ENCODE measurements around the gene ZNF215. TPM values are rescaled to one million over a fixed set of nuclear protein-coding genes. Genes with fewer than 3 reads are reported as not detected.
"Not testable (repeated sequence)": the region's sequence is repeated elsewhere in the genome, so short reads cannot be mapped to it uniquely, and the experiment has no call there.

ZNF215 gene
- 2.7 and 4.1 TPM in 2 replicates for polyA plus RNA-seq (2011; rRNA removed)
- polyA minus RNA-seq (2011; rRNA and poly(A)+ RNA removed): 6.3 and 6.4 TPM in 2 replicates

DNA sequence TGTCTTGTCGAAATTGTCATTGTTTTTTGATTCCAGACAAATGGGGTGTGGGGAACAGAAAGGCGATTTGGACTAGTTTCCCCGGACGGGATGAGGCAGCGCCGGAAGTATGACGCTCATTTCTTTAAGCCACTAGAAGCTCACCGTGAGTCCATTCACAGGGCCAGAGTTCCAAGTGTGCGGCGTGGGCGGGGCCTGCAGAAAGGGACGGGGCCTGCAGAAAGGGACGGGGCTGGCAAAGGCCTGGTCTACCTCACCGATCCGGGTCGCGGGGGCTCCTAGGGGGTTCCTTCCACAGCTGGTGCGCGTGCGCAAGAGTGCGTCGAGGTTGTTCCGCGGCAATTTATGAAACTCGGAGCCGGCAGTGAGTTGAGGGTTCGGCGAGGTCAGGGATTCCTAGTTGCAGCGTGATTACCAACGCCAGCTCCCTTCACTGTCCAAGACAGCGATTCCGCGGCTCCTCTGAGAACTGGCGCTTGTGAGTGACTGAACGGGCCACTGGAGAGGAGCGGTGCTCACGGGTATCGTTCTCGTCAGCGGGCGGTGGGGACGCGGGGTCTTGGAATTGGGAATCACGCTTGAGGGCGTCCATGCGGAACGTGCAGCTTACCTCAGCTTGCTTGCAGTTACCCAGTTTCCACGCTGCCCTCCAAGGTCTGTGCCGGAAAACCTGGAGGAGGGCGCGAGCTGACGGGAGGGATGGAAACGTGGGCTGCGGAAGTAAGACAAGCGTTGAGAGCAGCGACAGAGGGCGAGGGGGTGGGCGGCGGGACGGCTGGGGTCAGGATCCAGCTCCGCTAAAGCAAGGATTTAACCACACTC, at the start of gene ZNF215:
Gene ZNF215 (plus strand): TSS at position 219 of the 822 bp plus-strand sequence. CDS start 5,847 bp downstream, outside the sequence.
- H3K27me3 ChIP-seq (ENCODE audit: control insufficient read depth, insufficient read depth, low read length): no peaks in the 10 kb centered on the region
- ChIA-PET CTCF (interaction anchor here (0.5 kb wide), 1 partner anchor 768 kb away, joined by 3 read pairs; no protein-coding TSS in a partner anchor), POLR2A (interaction anchor here (0.6 to 1.6 kb wide), 2 partner anchors 66 to 366 kb away, joined by 3 to 6 read pairs; no protein-coding TSS in a partner anchor)
- no peaks in the 10 kb centered on the region for H3K9me3 ChIP-seq (ENCODE audit: control insufficient read depth, insufficient read depth, low read length)
- peak; percentile 37 for DNase-seq (ENCODE audit: low read depth, low spot score)
- TF ChIP-seq, protein P1, sequence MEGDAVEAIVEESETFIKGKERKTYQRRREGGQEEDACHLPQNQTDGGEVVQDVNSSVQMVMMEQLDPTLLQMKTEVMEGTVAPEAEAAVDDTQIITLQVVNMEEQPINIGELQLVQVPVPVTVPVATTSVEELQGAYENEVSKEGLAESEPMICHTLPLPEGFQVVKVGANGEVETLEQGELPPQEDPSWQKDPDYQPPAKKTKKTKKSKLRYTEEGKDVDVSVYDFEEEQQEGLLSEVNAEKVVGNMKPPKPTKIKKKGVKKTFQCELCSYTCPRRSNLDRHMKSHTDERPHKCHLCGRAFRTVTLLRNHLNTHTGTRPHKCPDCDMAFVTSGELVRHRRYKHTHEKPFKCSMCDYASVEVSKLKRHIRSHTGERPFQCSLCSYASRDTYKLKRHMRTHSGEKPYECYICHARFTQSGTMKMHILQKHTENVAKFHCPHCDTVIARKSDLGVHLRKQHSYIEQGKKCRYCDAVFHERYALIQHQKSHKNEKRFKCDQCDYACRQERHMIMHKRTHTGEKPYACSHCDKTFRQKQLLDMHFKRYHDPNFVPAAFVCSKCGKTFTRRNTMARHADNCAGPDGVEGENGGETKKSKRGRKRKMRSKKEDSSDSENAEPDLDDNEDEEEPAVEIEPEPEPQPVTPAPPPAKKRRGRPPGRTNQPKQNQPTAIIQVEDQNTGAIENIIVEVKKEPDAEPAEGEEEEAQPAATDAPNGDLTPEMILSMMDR (IDR thresholded peaks at IDR 0.05; ENCODE audit: low read depth, low read length): no peak
- H3K27ac ChIP-seq (ENCODE audit: low read depth, low read length): peak within 1 kb of the TSS; percentile 53
- peak within 1 kb of the TSS; percentile 78 for H3K4me3 ChIP-seq (ENCODE audit: low read depth, low read length)

- ChIA-PET POLR2A (no interaction called here), CTCF (no interaction called here)
- no peak for DNase-seq (ENCODE audit: low read depth, low spot score)
- H3K27ac ChIP-seq (ENCODE audit: low read depth, low read length): no peak overlapping the region
- no peaks in the 10 kb centered on the region for H3K27me3 ChIP-seq (ENCODE audit: control insufficient read depth, insufficient read depth, low read length)
- H3K4me3 ChIP-seq (ENCODE audit: low read depth, low read length): no peak overlapping the region
- TF ChIP-seq, protein P1 (IDR thresholded peaks at IDR 0.05; ENCODE audit: low read depth, low read length): no peak
- H3K9me3 ChIP-seq (ENCODE audit: control insufficient read depth, insufficient read depth, low read length): no peaks in the 10 kb centered on the region
Observed at GRCh38 chr11:6876914-6877313, 49.3 kb upstream of the ZNF215 start.

DNA sequence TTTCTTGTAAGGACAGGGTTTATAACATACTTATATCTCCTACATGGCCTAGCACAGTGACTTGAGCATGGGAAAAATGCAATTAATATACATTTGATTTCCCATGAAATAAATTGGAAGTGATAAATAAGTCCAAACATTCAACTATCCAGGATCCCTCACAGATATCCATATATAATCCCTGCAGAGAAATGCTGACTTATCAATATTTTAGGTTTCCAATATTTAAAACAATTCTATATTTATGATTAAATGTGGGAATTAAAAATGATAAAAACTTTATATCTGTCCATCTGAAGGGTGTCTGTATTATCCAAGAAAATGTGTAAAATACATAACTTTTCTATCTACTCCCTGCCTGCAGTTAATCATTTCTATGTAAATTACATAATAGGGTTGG, 43.5 kb upstream of the ZNF215 start:
- Histone ChIP-seq H3K27ac (ENCODE audit: low read depth, low read length) (no peak overlapping the region), H3K27me3 (ENCODE audit: control insufficient read depth, insufficient read depth, low read length) (no peaks in the 10 kb centered on the region), H3K4me3 (ENCODE audit: low read depth, low read length) (no peak overlapping the region), H3K9me3 (ENCODE audit: control insufficient read depth, insufficient read depth, low read length) (no peaks in the 10 kb centered on the region)
- ChIA-PET CTCF (no interaction called here), POLR2A (no interaction called here)
- no peak for DNase-seq (ENCODE audit: low read depth, low spot score)
- TF ChIP-seq, protein P1 (IDR thresholded peaks at IDR 0.05; ENCODE audit: low read depth, low read length): no peak

DNA sequence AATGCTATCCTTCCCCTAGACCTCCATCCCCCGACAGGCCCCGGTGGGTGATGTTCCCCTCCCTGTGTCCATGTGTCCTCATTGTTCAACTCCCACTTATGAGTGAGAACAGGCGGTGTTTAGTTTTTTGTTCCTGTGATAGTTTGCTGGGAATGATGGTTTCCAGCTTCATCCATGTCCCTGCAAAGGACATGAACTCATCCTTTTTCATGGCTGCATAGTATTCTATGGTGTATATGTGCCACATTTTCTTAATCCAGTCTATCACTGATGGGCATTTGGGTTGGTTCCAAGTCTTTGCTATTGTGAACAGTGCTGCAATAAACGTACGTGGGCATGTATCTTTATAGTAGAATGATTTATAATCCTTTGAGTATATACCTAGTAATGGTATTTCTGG, 38.5 kb upstream of the ZNF215 start:
- DNase-seq (ENCODE audit: low read depth, low spot score); H3K27me3 ChIP-seq (ENCODE audit: control insufficient read depth, insufficient read depth, low read length); H3K27ac ChIP-seq (ENCODE audit: low read depth, low read length); CTCF ChIA-PET; H3K9me3 ChIP-seq (ENCODE audit: control insufficient read depth, insufficient read depth, low read length); H3K4me3 ChIP-seq (ENCODE audit: low read depth, low read length); POLR2A ChIA-PET: not testable (repeated sequence)

DNA sequence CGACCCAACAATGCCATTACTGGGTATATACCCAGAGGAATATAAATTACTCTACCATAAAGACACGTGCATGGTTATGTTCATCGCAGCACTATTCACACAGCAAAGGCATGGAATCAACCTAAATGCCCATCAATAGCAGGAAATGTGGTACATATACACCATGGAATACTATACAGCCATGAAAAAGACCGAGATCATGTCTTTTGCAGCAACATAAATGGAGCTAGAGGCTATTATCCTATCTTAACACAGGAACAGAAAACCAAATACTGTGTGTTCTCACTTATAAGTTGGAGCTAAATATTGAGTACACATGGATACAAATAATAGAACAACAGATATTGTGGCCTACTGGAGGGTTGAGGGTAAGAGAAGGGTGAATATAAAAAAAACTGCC, 37.4 kb upstream of the ZNF215 start:
- DNase-seq (ENCODE audit: low read depth, low spot score): no peak
- Histone ChIP-seq H3K27me3 (ENCODE audit: control insufficient read depth, insufficient read depth, low read length) (no peaks in the 10 kb centered on the region), H3K27ac (ENCODE audit: low read depth, low read length) (no peak overlapping the region), H3K9me3 (ENCODE audit: control insufficient read depth, insufficient read depth, low read length) (no peaks in the 10 kb centered on the region), H3K4me3 (ENCODE audit: low read depth, low read length) (no peak overlapping the region)
- CTCF ChIA-PET: interaction anchor here (0.7 to 1.6 kb wide), 2 partner anchors 76 to 133 kb away, joined by 3 to 6 read pairs; no protein-coding TSS in a partner anchor
- TF ChIP-seq, protein P1 (IDR thresholded peaks at IDR 0.05; ENCODE audit: low read depth, low read length): no peak
- POLR2A ChIA-PET: no interaction called here

Measured in AG04450 (cell line).